ENCODE results near the gene INIP.

Gene INIP

GRCh38 chr9:112717661-112718331, at the start of gene INIP:
TSS of gene INIP (minus strand) at chr9:112718117. CDS start at chr9:112716485, 1,632 bp downstream.
- Histone ChIP-seq H3K79me2 (ENCODE audit: control insufficient read depth, low read length) (peaks cover 46% of the 10 kb centered on the region), H3K9me3 (ENCODE audit: control insufficient read depth, insufficient read depth, low read length) (no peaks in the 10 kb centered on the region), H3K4me2 (ENCODE audit: low read length) (peak within 1 kb of the TSS; percentile 90), H3K4me1 (ENCODE audit: control insufficient read depth, low read length) (peaks cover 33% of the 10 kb centered on the region), H4K20me1 (ENCODE audit: control insufficient read depth, insufficient read depth, low read depth, low read length) (no peaks in the 10 kb centered on the region), H3K36me3 (ENCODE audit: control insufficient read depth, low read length) (peaks cover 24% of the 10 kb centered on the region), H3K27ac (ENCODE audit: low read depth, low read length) (peak within 1 kb of the TSS; percentile 65), H3K27me3 (ENCODE audit: control insufficient read depth, low read length) (no peaks in the 10 kb centered on the region), H3K9me2 (replicated peaks; ENCODE audit: control insufficient read depth, low read length) (no peaks in the 10 kb centered on the region), H3F3A (ENCODE audit: control insufficient read depth, insufficient read depth) (peaks cover 5% of the 10 kb centered on the region), H3K4me3 (ENCODE audit: low read length) (peak within 1 kb of the TSS; percentile 86)
- TF ChIP-seq EZH2phosphoT487 (IDR thresholded peaks at IDR 0.05; ENCODE audit: borderline replicate concordance, low read length) (no peak), CTCF (IDR thresholded peaks at IDR 0.05; ENCODE audit: low read depth, low read length, poor library complexity, severe bottlenecking) (peak; percentile 48)

GRCh38 chr9:112765281-112765680, 47.4 kb upstream of the INIP start:
- Histone ChIP-seq H3K79me2 (ENCODE audit: control insufficient read depth, low read length) (peaks cover 71% of the 10 kb centered on the region), H3K36me3 (ENCODE audit: control insufficient read depth, low read length) (peaks cover 5% of the 10 kb centered on the region; the same call in 1 of the 2 replicates), H3K4me1 (ENCODE audit: control insufficient read depth, low read length) (no peaks in the 10 kb centered on the region), H3F3A (ENCODE audit: control insufficient read depth, insufficient read depth) (no peaks in the 10 kb centered on the region), H4K20me1 (ENCODE audit: control insufficient read depth, insufficient read depth, low read depth, low read length) (no peaks in the 10 kb centered on the region), H3K27ac (ENCODE audit: low read depth, low read length) (no peak overlapping the region), H3K9me3 (ENCODE audit: control insufficient read depth, insufficient read depth, low read length) (no peaks in the 10 kb centered on the region), H3K4me2 (ENCODE audit: low read length) (no peak overlapping the region), H3K4me3 (ENCODE audit: low read length) (no peak overlapping the region), H3K9me2 (replicated peaks; ENCODE audit: control insufficient read depth, low read length) (no peaks in the 10 kb centered on the region), H3K27me3 (ENCODE audit: control insufficient read depth, low read length) (no peaks in the 10 kb centered on the region)
- TF ChIP-seq CTCF (IDR thresholded peaks at IDR 0.05; ENCODE audit: low read depth, low read length, poor library complexity, severe bottlenecking) (no peak), EZH2phosphoT487 (IDR thresholded peaks at IDR 0.05; ENCODE audit: borderline replicate concordance, low read length) (no peak)

- Histone ChIP-seq H3F3A (ENCODE audit: control insufficient read depth, insufficient read depth) (no peaks in the 10 kb centered on the region), H3K9me2 (replicated peaks; ENCODE audit: control insufficient read depth, low read length) (no peaks in the 10 kb centered on the region), H3K27me3 (ENCODE audit: control insufficient read depth, low read length) (no peaks in the 10 kb centered on the region), H3K27ac (ENCODE audit: low read depth, low read length) (no peak overlapping the region), H3K4me1 (ENCODE audit: control insufficient read depth, low read length) (no peaks in the 10 kb centered on the region), H3K36me3 (ENCODE audit: control insufficient read depth, low read length) (peaks cover 5% of the 10 kb centered on the region; the same call in 1 of the 2 replicates), H3K79me2 (ENCODE audit: control insufficient read depth, low read length) (peaks cover 76% of the 10 kb centered on the region), H4K20me1 (ENCODE audit: control insufficient read depth, insufficient read depth, low read depth, low read length) (no peaks in the 10 kb centered on the region), H3K4me2 (ENCODE audit: low read length) (no peak overlapping the region), H3K9me3 (ENCODE audit: control insufficient read depth, insufficient read depth, low read length) (no peaks in the 10 kb centered on the region), H3K4me3 (ENCODE audit: low read length) (no peak overlapping the region)
- TF ChIP-seq CTCF (IDR thresholded peaks at IDR 0.05; ENCODE audit: low read depth, low read length, poor library complexity, severe bottlenecking) (no peak), EZH2phosphoT487 (IDR thresholded peaks at IDR 0.05; ENCODE audit: borderline replicate concordance, low read length) (no peak)
Observed at GRCh38 chr9:112764837-112765236, 46.9 kb upstream of the INIP start.

Data from DOHH2 (cell line).